Activated T-helper 9 cell treated with anti-CD3 and anti-CD28 coated beads, Interleukin-2, amount 50 U/mL, for 16 hours (primary cell): Measurements from ENCODE around the gene ACIN1.
A peak's percentile ranks its signal among the peaks of the same experiment; 100 is the strongest.
"Not testable (repeated sequence)": the region's sequence is repeated elsewhere in the genome, so short reads cannot be mapped to it uniquely, and the experiment has no call there.

Source experiments
- DNase-seq: peaks from one replicate; pipeline ENCODE4 v3.0.0-alpha.2; 2020; ENCODE audit warnings: low read depth

Gene ACIN1

GRCh38 chr14:23015618-23016017, 79.3 kb downstream of the ACIN1 start:
- DNase-seq, result no peak

- DNase-seq, result not testable (repeated sequence)
Observed at GRCh38 chr14:23013749-23014054, 81.2 kb downstream of the ACIN1 start.

- no peak for DNase-seq
Observed at GRCh38 chr14:23013054-23013748, 81.7 kb downstream of the ACIN1 start.

- peak; percentile 76 for DNase-seq
Observed at GRCh38 chr14:23009939-23010726, 84.8 kb downstream of the ACIN1 start, which contains the start of gene C14orf93. TSS of gene C14orf93 (minus strand) at chr14:23010143. CDS start at chr14:22999023, 11,120 bp downstream.

GRCh38 chr14:23009483-23009938, 85.4 kb downstream of the ACIN1 start:
- no peak for DNase-seq

- no peak for DNase-seq
Observed at GRCh38 chr14:23008831-23009230, 86.1 kb downstream of the ACIN1 start.
